ENCODE data around the gene LRRC3. TPM values are rescaled to one million over a fixed set of nuclear protein-coding genes. Genes with fewer than 3 reads are reported as not detected.
"Not testable (repeated sequence)": the region's sequence is repeated elsewhere in the genome, so short reads cannot be mapped to it uniquely, and the experiment has no call there.

Gene LRRC3
- total RNA-seq, 2 experiments from 2014 or later: 2.5 to 2.8 TPM

DNA sequence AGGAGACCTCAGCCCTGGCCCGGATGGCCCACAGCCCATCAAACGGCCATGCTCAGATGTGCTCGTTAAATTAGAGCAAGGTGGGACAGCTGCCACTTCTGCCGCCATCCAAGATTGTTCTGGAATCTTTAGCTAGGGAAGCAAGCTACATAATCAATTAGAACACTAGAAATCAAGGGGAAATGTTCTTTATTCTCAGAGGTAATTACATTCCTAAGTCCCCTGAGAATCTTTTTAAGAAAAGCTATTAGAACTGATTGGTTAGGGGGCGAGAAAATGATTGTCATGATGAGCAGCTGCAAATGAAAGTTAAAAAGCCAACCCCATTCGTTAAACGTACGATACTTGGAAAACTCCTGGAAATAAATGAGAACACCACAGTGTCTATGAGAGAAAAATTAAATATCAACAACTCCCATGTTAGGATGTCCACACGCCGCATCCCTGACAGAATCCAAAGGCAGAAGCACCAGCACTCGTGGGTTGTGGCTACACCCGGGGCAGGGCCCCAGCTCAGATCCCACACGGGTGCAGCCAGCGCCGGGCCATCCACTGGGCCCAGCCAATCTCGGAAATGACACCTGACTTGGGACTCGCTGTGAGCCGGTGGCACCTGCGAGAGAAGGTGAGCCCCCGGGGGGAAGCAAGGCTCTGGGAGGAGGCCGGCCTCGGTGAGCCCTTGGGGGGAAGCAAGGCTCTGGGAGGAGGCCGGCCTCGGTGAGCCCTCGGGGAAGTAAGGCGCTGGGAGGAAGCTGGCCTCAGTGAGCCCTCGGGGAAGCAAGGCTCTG is 47.1 kb downstream of the LRRC3 start:
- Mint-ChIP-seq H3K4me3 (no peak overlapping the region), H3K27ac (no peak overlapping the region), H3K4me1 (ENCODE audit: low read depth) (peaks cover 7% of the 10 kb centered on the region), H3K27me3 (ENCODE audit: low read depth) (no peaks in the 10 kb centered on the region), H3K36me3 (ENCODE audit: low read depth) (no peaks in the 10 kb centered on the region), H3K9me3 (no peaks in the 10 kb centered on the region)
- DNase-seq: no peak
- CTCF ChIA-PET: interaction anchor here (0.6 to 1.5 kb wide), 6 partner anchors 9 to 240 kb away, joined by 3 to 6 read pairs (median 3); no protein-coding TSS in a partner anchor
- intact Hi-C loops (cut with micrococcal nuclease): no loop called here

DNA sequence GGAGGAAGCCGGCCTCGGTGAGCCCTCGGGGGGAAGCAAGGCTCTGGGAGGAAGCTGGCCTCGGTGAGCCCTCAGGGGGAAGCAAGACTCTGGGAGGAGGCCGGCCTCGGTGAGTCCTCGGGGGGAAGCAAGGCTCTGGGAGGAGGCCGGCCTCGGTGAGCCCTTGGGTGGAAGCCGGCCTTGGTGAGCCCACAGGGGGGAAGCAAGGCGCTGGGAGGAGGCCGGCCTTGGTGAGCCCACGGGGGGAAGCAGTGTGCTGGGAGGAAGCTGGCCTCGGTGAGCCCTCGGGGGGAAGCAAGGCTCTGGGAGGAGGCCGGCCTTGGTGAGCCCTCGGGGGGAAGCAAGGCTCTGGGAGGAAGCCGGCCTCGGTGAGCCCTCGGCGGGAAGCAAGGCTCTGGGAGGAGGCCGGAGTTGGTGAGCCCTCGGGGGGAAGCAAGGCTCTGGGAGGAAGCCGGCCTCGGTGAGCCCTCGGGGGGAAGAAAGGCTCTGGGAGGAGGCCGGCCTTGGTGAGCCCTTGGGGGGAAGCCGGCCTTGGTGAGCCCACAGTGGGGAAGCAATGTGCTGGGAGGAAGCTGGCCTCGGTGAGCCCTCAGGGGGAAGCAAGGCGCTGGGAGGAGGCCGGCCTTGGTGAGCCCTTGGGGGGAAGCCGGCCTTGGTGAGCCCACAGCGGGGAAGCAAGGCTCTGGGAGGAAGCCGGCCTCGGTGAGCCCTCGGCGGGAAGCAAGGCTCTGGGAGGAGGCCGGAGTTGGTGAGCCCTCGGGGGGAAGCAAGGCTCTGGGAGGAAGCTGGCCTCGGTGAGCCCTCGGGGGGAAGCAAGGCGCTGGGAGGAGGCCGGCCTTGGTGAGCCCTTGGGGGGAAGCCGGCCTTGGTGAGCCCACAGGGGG is 47.9 kb downstream of the LRRC3 start:
- H3K4me3 Mint-ChIP-seq; H3K27me3 Mint-ChIP-seq (ENCODE audit: low read depth); H3K4me1 Mint-ChIP-seq (ENCODE audit: low read depth); intact Hi-C loops (cut with micrococcal nuclease); H3K9me3 Mint-ChIP-seq; DNase-seq; H3K36me3 Mint-ChIP-seq (ENCODE audit: low read depth); H3K27ac Mint-ChIP-seq: not testable (repeated sequence)
- CTCF ChIA-PET: interaction anchor here (0.6 to 1.1 kb wide), 4 partner anchors 23 to 876 kb away, joined by 3 to 6 read pairs (median 3); no protein-coding TSS in a partner anchor

DNA sequence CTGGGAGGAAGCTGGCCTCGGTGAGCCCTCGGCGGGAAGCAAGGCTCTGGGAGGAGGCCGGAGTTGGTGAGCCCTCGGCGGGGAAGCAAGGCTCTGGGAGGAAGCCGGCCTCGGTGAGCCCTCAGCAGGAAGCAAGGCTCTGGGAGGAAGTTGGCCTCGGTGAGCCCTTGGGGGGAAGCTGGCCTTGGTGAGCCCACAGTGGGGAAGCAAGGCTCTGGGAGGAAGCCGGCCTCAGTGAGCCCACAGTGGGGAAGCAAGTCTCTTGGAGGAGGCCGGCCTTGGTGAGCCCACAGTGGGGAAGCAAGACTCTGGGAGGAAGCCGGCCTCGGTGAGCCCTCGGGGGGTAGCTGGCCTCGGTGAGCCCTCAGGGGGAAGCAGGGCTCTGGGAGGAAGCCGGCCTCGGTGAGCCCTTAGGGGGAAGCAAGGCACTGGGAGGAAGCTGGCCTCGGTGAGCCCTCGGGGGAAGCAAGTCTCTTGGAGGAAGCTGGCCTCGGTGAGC is 48.6 kb downstream of the LRRC3 start:
- Mint-ChIP-seq H3K27ac (no peak overlapping the region), H3K4me3 (no peak overlapping the region), H3K4me1 (ENCODE audit: low read depth) (peaks cover 7% of the 10 kb centered on the region), H3K9me3 (no peaks in the 10 kb centered on the region), H3K36me3 (ENCODE audit: low read depth) (no peaks in the 10 kb centered on the region), H3K27me3 (ENCODE audit: low read depth) (no peaks in the 10 kb centered on the region)
- CTCF ChIA-PET: interaction anchor here (0.6 to 1.1 kb wide), 5 partner anchors 24 to 877 kb away, joined by 3 to 6 read pairs (median 3); no protein-coding TSS in a partner anchor
- intact Hi-C loops (cut with micrococcal nuclease): no loop called here
- no peak for DNase-seq

DNA sequence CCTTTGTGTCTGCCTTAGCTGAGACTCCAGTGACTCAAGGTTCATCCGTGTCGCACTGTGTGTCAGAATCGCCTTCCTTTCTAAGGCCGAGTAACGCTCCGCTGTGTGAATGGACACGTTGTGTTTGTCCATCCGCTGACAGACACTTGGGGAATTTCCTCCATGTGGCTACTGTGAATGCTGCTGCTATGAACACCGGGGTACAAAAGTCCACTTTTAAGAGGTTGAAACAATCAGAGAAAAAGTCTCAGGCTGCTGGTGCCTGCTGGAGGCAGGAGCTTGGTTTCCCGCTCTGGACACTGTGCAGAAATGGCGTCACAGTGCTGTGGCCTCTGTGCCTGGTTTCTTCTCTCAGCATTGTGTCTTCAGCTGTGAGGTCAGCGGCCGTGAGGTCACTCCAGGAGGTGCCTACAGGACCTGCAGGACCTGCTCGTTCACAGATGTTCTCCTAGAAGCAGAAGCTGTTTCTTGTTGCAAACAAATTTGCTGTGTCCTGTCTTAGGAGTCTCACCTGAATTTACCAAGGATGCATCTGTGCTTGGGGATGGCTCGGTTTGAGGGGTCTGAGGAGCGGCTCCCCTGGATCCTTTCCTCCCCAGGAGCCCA is 50.5 kb downstream of the LRRC3 start:
- Mint-ChIP-seq H3K4me3 (no peak overlapping the region), H3K9me3 (no peaks in the 10 kb centered on the region), H3K36me3 (ENCODE audit: low read depth) (no peaks in the 10 kb centered on the region), H3K27me3 (ENCODE audit: low read depth) (no peaks in the 10 kb centered on the region), H3K27ac (no peak overlapping the region), H3K4me1 (ENCODE audit: low read depth) (peaks cover 8% of the 10 kb centered on the region)
- intact Hi-C loops (cut with micrococcal nuclease): no loop called here
- DNase-seq: no peak
- CTCF ChIA-PET: no interaction called here

DNA sequence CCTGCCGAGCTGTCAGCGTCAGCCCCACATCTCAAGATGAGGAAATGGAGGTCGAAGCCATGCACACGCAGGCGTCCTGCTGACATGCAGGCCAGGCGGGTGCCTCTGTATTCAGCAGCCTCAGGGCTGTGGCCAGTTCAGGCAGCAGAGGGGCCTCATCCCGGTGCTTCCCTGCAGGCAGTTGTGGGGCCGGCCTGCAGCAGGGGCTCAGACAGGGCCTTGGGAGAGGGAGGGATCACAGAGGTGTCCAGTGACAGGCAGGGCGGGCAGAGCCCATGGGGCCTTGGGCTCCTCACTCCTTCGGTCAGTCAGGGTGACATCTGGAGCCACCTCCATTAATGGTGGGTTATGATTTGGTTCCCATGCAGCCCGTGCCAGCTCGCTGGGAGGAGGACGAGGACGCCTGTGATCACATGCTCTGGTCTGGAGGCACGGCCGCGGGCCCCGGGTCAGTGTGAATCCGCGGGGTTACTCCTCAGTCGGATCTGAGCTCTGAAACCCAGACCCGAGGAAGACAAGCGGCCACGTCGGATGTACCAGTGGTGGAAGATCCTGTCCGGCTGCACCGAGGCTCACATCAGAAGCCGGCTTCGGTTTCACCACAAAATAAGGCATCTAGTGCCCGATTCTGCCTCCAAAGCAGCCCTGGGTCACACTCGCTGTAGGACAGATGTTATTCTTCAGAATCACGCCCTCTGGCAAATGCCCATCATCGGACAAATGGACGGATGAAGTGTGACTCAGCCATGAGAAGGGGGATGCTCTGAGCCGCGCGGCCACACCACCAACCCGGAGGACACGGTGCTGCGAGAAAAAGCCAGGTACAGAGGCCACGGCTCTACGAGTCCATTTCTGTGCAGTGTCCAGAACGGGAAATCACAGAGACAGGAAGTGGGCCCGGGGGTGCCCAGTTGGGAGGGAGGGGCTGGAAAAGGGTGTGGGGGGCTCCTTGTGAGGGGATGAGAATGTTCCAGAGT is 51.3 kb downstream of the LRRC3 start:
- H3K27me3 Mint-ChIP-seq (ENCODE audit: low read depth): no peaks in the 10 kb centered on the region
- no peak for DNase-seq
- H3K9me3 Mint-ChIP-seq: no peaks in the 10 kb centered on the region
- CTCF ChIA-PET: no interaction called here
- H3K4me1 Mint-ChIP-seq (ENCODE audit: low read depth): peaks cover 11% of the 10 kb centered on the region
- H3K36me3 Mint-ChIP-seq (ENCODE audit: low read depth): no peaks in the 10 kb centered on the region
- H3K4me3 Mint-ChIP-seq: no peak overlapping the region
- intact Hi-C loops (cut with micrococcal nuclease): no loop called here
- H3K27ac Mint-ChIP-seq: no peak overlapping the region

DNA sequence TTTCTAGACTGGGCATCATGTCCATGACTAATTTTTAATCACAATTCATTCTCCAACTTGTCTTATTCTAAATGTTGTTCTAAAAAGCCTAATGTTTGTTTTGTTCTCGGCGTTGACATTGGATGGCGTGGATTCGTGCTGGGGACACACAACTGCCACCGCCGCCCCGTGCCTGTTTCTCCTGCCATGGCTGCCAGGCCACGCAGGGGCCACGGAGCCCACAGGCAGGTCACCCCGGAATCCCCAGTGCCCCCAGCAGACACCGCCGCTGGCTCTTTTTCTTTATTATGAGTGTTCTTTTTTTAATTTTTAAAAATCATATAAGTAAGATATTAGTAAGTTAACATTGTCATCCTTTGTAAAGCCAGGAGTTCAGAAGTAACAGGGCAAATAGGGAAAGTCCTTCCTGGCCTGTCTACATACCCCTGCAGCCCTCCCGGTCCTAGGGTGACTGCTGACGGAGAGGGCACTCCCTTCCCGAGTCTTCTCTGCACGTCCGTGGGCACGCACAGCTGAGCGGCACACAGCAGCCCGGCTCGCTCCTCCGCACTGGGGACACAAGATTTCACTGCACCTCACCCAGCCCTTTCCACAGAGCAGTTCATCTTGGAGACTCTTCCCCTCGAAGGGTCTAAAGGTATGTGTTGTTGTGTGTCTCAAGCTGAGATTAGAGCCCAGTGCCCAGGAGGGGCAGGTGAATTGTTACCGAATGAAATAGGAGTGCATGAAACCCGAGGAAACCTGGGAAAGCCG is 52.5 kb downstream of the LRRC3 start:
- Mint-ChIP-seq H3K9me3 (no peaks in the 10 kb centered on the region), H3K36me3 (ENCODE audit: low read depth) (no peaks in the 10 kb centered on the region), H3K4me3 (no peak overlapping the region), H3K27ac (no peak overlapping the region), H3K4me1 (ENCODE audit: low read depth) (peaks cover 11% of the 10 kb centered on the region), H3K27me3 (ENCODE audit: low read depth) (no peaks in the 10 kb centered on the region)
- DNase-seq: no peak
- intact Hi-C loops (cut with micrococcal nuclease): no loop called here
- CTCF ChIA-PET: no interaction called here

DNA sequence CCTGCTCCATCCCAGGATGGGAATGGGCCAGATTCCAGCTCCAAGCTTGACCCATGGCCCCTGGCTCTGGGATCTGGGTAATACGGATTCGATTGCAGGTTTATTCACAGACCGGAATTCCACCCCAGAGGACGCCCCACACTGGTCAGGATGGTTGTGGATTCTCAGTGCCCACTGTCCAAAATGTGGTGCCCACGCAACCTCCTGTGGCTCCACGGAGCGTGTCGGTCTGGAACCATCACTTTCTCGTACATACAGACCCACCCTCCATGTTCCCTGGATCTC is 53.1 kb downstream of the LRRC3 start:
- no peak for DNase-seq
- H3K27ac Mint-ChIP-seq: no peak overlapping the region
- no peaks in the 10 kb centered on the region for H3K9me3 Mint-ChIP-seq
- intact Hi-C loops (cut with micrococcal nuclease): no loop called here
- CTCF ChIA-PET: no interaction called here
- no peaks in the 10 kb centered on the region for H3K36me3 Mint-ChIP-seq (ENCODE audit: low read depth)
- H3K4me3 Mint-ChIP-seq: no peak overlapping the region
- H3K4me1 Mint-ChIP-seq (ENCODE audit: low read depth): peaks cover 11% of the 10 kb centered on the region
- H3K27me3 Mint-ChIP-seq (ENCODE audit: low read depth): no peaks in the 10 kb centered on the region

DNA sequence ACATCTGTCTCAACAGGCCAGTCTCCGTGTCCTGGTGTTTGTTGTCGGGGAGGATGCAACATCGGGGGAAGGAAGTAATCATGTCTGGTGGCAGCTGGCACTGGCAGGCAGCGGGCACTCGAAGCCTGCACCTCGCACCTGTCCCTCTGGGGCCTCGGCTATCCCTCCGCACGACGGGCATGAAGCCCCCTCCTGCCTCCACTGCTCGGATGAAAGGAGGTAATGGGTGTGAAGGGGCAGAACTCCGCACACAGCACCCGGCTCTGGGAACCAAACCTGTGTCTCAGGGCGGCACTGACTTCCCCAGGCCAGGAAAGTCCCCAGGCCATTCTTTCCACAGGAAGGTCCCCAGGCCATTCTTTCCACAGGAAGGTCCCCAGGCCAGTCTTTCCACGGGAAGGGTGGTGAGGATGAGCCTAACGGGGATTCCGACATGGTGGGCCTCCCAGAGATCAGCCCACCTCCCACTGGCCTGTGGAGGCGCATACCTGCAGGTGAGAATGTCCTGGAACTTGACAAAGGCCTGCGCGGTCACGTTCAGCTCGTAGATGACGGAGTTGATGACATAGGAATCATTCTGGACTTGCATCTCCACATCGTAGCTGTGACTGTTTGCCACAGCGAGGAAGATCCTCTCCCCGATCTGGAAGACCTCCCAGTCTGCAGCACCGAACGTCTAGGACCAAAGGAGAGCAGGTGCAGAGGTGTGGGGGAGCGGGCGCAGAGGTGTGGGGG is 53.6 kb downstream of the LRRC3 start:
- CTCF ChIA-PET: interaction anchor here (1.0 kb wide), 1 partner anchor 284 kb away, joined by 3 read pairs; no protein-coding TSS in a partner anchor
- Mint-ChIP-seq H3K27ac (no peak overlapping the region), H3K36me3 (ENCODE audit: low read depth) (no peaks in the 10 kb centered on the region), H3K27me3 (ENCODE audit: low read depth) (no peaks in the 10 kb centered on the region), H3K4me1 (ENCODE audit: low read depth) (peaks cover 9% of the 10 kb centered on the region), H3K4me3 (no peak overlapping the region), H3K9me3 (no peaks in the 10 kb centered on the region)
- DNase-seq: no peak
- intact Hi-C loops (cut with micrococcal nuclease): no loop called here

DNA sequence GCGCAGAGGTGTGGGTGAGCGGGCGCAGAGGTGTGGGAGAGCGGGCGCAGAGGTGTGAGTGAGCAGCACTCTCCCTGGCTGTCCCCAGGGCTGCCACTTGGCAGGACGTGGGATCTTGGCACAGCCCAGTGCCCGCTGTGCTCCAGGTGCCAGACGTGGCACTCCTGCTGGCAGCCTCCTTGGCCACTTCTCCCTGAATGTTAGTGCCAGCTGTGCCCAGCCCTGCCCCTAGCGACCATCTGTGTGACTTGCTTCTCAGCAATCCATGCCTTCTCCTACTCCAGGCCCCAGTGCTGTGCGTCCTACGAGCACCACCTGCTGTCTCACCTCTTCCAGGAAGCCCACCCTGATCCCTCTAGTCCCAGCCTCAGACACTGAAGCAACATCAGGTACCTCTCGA is 54.2 kb downstream of the LRRC3 start:
- no peaks in the 10 kb centered on the region for H3K9me3 Mint-ChIP-seq
- no peak overlapping the region for H3K4me3 Mint-ChIP-seq
- H3K27me3 Mint-ChIP-seq (ENCODE audit: low read depth): no peaks in the 10 kb centered on the region
- intact Hi-C loops (cut with micrococcal nuclease): no loop called here
- DNase-seq: no peak
- H3K4me1 Mint-ChIP-seq (ENCODE audit: low read depth): peaks cover 5% of the 10 kb centered on the region
- H3K36me3 Mint-ChIP-seq (ENCODE audit: low read depth): no peaks in the 10 kb centered on the region
- no peak overlapping the region for H3K27ac Mint-ChIP-seq
- CTCF ChIA-PET: interaction anchor here (0.6 to 2.7 kb wide), 10 partner anchors 11 to 284 kb away, joined by 3 to 37 read pairs (median 4); partner anchors contain the start of gene KRTAP10-9

DNA sequence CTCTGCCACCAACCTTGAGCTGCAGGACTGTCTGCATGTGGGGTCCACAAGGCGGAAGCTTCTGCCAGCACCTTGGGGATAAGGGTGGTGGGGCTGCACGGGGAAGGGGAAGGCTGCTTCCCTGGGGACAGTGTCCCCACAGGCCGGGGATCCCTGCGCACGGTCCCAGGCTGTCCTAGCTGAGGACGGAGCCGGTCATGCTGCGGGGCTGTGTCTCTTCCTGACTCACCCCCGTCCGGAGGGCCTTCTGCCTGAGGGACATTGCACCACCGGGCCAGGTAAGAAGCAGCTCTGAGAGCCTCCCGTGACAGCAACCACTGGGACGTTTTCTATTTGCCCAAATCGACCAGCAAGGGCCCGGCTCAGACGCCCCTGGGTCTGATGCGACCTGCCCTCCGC is 54.8 kb downstream of the LRRC3 start:
- CTCF ChIA-PET: interaction anchor here (0.6 to 2.7 kb wide), 13 partner anchors 11 to 336 kb away, joined by 3 to 37 read pairs (median 5); partner anchors contain the start of gene KRTAP10-9
- no peaks in the 10 kb centered on the region for H3K36me3 Mint-ChIP-seq (ENCODE audit: low read depth)
- no peaks in the 10 kb centered on the region for H3K9me3 Mint-ChIP-seq
- intact Hi-C loops (cut with micrococcal nuclease): loop anchor here (1.0 to 5.0 kb wide), 4 partner anchors 232 to 422 kb away; no protein-coding TSS in a partner anchor
- H3K4me3 Mint-ChIP-seq: no peak overlapping the region
- peaks cover 5% of the 10 kb centered on the region for H3K4me1 Mint-ChIP-seq (ENCODE audit: low read depth)
- no peaks in the 10 kb centered on the region for H3K27me3 Mint-ChIP-seq (ENCODE audit: low read depth)
- no peak for DNase-seq
- H3K27ac Mint-ChIP-seq: no peak overlapping the region
